Keratinocyte (primary cell): ENCODE measurements around the gene LYPD6.

Experiments
- EZH2 ChIP-seq: IDR thresholded peaks from one replicate; pipeline ENCODE4 v1.6.1; 2012; ENCODE audit warnings: inconsistent platforms, mild to moderate bottlenecking, low read length, moderate library complexity
- TF ChIP-seq, protein P1 (sequence below), 3 experiments: IDR thresholded peaks in 1 of 3; conservative IDR thresholded peaks in 1 of 3; optimal IDR thresholded peaks in 1 of 3; 2 replicates in 2 of 3; 3 replicates in 1 of 3; pipeline versions ENCODE3 to v1.5.1; 2011; ENCODE audit warnings: low read length in 3 of 3, mild to moderate bottlenecking in 3 of 3, moderate library complexity in 2 of 3, control low read depth in 1 of 3, inconsistent platforms in 1 of 3; ENCODE audit not compliant: insufficient read depth in 2 of 3; ENCODE audit errors: extremely low read depth in 1 of 3

DNA sequence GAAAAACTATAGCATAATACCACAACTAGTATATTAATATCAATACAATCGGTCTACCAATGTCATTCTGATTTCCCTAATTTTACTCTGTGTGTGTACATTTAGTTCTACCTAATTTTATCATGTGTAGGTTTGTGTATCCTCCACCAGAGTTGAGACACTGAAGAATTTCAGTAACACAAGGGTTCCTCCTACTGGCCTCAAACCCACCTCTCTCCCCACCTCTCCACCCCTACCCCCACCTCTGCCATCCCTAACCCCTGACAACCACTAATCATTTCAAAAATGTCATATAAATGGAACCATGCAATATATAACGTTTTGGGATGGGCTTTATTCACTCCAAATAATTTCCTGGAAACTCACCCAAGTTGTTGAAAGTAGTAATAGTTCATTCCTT is 117.9 kb downstream of the LYPD6 start:
- TF ChIP-seq, protein P1, sequence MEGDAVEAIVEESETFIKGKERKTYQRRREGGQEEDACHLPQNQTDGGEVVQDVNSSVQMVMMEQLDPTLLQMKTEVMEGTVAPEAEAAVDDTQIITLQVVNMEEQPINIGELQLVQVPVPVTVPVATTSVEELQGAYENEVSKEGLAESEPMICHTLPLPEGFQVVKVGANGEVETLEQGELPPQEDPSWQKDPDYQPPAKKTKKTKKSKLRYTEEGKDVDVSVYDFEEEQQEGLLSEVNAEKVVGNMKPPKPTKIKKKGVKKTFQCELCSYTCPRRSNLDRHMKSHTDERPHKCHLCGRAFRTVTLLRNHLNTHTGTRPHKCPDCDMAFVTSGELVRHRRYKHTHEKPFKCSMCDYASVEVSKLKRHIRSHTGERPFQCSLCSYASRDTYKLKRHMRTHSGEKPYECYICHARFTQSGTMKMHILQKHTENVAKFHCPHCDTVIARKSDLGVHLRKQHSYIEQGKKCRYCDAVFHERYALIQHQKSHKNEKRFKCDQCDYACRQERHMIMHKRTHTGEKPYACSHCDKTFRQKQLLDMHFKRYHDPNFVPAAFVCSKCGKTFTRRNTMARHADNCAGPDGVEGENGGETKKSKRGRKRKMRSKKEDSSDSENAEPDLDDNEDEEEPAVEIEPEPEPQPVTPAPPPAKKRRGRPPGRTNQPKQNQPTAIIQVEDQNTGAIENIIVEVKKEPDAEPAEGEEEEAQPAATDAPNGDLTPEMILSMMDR (optimal IDR thresholded peaks at IDR 0.05 in 1 of 3, IDR thresholded peaks at IDR 0.05 in 1 of 3, conservative IDR thresholded peaks at IDR 0.05 in 1 of 3; ENCODE audit: extremely low read depth in 1 of 3, insufficient read depth in 2 of 3, low read length in 3 of 3) = peak in 1 of 3 experiments; percentile 9
- TF ChIP-seq EZH2 = no peak
